PC-3 (cell line): ENCODE measurements around the gene FRZB.

Experiments used
- EZH2 ChIP-seq: fragments of 300-600 bp; sonication (generic); IDR thresholded peaks from one replicate; pipeline ENCODE4 v1.6.1; 2017; ENCODE audit warnings: antibody characterized with exemption, mild to moderate bottlenecking, low read length; ENCODE audit not compliant: unreplicated experiment
- TF ChIP-seq, protein P1 (sequence below): fragments of 300-600 bp; sonication (generic); conservative IDR thresholded peaks from 2 replicates; pipeline ENCODE4 v1.5.1; 2017; ENCODE audit warnings: antibody characterized with exemption, low read depth, mild to moderate bottlenecking, low read length

- TF ChIP-seq, protein P1, sequence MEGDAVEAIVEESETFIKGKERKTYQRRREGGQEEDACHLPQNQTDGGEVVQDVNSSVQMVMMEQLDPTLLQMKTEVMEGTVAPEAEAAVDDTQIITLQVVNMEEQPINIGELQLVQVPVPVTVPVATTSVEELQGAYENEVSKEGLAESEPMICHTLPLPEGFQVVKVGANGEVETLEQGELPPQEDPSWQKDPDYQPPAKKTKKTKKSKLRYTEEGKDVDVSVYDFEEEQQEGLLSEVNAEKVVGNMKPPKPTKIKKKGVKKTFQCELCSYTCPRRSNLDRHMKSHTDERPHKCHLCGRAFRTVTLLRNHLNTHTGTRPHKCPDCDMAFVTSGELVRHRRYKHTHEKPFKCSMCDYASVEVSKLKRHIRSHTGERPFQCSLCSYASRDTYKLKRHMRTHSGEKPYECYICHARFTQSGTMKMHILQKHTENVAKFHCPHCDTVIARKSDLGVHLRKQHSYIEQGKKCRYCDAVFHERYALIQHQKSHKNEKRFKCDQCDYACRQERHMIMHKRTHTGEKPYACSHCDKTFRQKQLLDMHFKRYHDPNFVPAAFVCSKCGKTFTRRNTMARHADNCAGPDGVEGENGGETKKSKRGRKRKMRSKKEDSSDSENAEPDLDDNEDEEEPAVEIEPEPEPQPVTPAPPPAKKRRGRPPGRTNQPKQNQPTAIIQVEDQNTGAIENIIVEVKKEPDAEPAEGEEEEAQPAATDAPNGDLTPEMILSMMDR: no peak
- no peak for TF ChIP-seq EZH2
Observed at GRCh38 chr2:182891611-182892010, 25.2 kb upstream of the FRZB start.
